ENCODE measurements around the gene PTS. TPM values are rescaled to one million over a fixed set of nuclear protein-coding genes. Genes with fewer than 3 reads are reported as not detected.

PTS gene
- total and polyA plus RNA-seq, 4 experiments from 2014 or later = 11.2 to 26.9 (median 17.5) TPM

- Mint-ChIP-seq H3K9me3 (no peaks in the 10 kb centered on the region), H3K36me3 (no peaks in the 10 kb centered on the region), H3K27me3 (no peaks in the 10 kb centered on the region), H3K4me1 (peaks cover 0 to 5% (median 4%) of the 10 kb centered on the region in 4 donors), H3K4me3 (peak overlapping the region in 1 of 8 donors; percentile 13), H3K27ac (peak overlapping the region in 3 of 7 donors; percentile 36 to 62 (median 42))
- no peaks in the 10 kb centered on the region for H3K36me3 ChIP-seq (ENCODE audit: insufficient read depth, low read length)
- intact Hi-C loops (cut with micrococcal nuclease) = loop anchor here (1.0 kb wide), 3 partner anchors 61 to 369 kb away; no protein-coding TSS in a partner anchor
- no peaks in the 10 kb centered on the region for H3K9me3 ChIP-seq (ENCODE audit: control insufficient read depth in 1 of 2, low read length in 2 of 2)
- POLR2A ChIA-PET (ENCODE audit: partially characterized antibody) = interaction anchor here (1.5 to 1.8 kb wide), 2 partner anchors 61 to 63 kb away, joined by 8 to 9 read pairs; no protein-coding TSS in a partner anchor
- no peak overlapping the region for H3K4me3 ChIP-seq (ENCODE audit: low read length in 2 of 2)
- no peaks in the 10 kb centered on the region for H3K4me1 ChIP-seq (ENCODE audit: insufficient read depth, low read length)
- H3K27me3 ChIP-seq (ENCODE audit: insufficient read depth, low read length) = no peaks in the 10 kb centered on the region
- DNase-seq = peak; percentile 66 to 73 (median 71)
- H3K27ac ChIP-seq (ENCODE audit: low read depth, low read length) = no peak overlapping the region
- CTCF ChIA-PET (ENCODE audit: partially characterized antibody) = interaction anchor here (0.7 to 21.5 kb wide), 17 partner anchors 8 to 1311 kb away, joined by 3 to 452 read pairs (median 4); partner anchors contain the start of gene TTC12
Measured at GRCh38 chr11:112219476-112220232, 6.6 kb upstream of the PTS start.

- no peaks in the 10 kb centered on the region for H3K9me3 Mint-ChIP-seq
- Histone ChIP-seq H3K4me3 (ENCODE audit: low read length in 2 of 2) (no peak overlapping the region), H3K36me3 (ENCODE audit: insufficient read depth, low read length) (no peaks in the 10 kb centered on the region), H3K27me3 (ENCODE audit: insufficient read depth, low read length) (no peaks in the 10 kb centered on the region), H3K4me1 (ENCODE audit: insufficient read depth, low read length) (no peaks in the 10 kb centered on the region), H3K9me3 (ENCODE audit: control insufficient read depth in 1 of 2, low read length in 2 of 2) (no peaks in the 10 kb centered on the region), H3K27ac (ENCODE audit: low read depth, low read length) (no peak overlapping the region)
- POLR2A ChIA-PET (ENCODE audit: partially characterized antibody) = no interaction called here
- no peak for DNase-seq
- H3K36me3 Mint-ChIP-seq = peaks cover 0 to 3% of the 10 kb centered on the region in 2 donors
- H3K27ac Mint-ChIP-seq = no peak overlapping the region
- intact Hi-C loops (cut with micrococcal nuclease) = no loop called here
- no peaks in the 10 kb centered on the region for H3K27me3 Mint-ChIP-seq
- CTCF ChIA-PET (ENCODE audit: partially characterized antibody) = interaction anchor here (0.7 to 21.5 kb wide), 11 partner anchors 10 to 1575 kb away, joined by 3 to 452 read pairs (median 4); no protein-coding TSS in a partner anchor
- H3K4me1 Mint-ChIP-seq = peaks cover 4 to 11% (median 7%) of the 10 kb centered on the region in 4 donors
- no peak overlapping the region for H3K4me3 Mint-ChIP-seq
Measured at GRCh38 chr11:112221274-112221835, 4.9 kb upstream of the PTS start.

- H3K27me3 Mint-ChIP-seq = no peaks in the 10 kb centered on the region
- peaks cover 6% of the 10 kb centered on the region for H3K4me1 ChIP-seq (ENCODE audit: insufficient read depth, low read length)
- no peaks in the 10 kb centered on the region for H3K36me3 ChIP-seq (ENCODE audit: insufficient read depth, low read length)
- H3K4me3 ChIP-seq (ENCODE audit: low read length in 2 of 2) = no peak overlapping the region
- no peak overlapping the region for H3K27ac Mint-ChIP-seq
- no peaks in the 10 kb centered on the region for H3K9me3 Mint-ChIP-seq
- CTCF ChIA-PET (ENCODE audit: partially characterized antibody) = interaction anchor here (0.5 to 21.5 kb wide), 9 partner anchors 9 to 1574 kb away, joined by 3 to 452 read pairs (median 4); no protein-coding TSS in a partner anchor
- no peaks in the 10 kb centered on the region for H3K27me3 ChIP-seq (ENCODE audit: insufficient read depth, low read length)
- H3K36me3 Mint-ChIP-seq = peaks cover 0 to 8% of the 10 kb centered on the region in 2 donors
- intact Hi-C loops (cut with micrococcal nuclease) = no loop called here
- H3K9me3 ChIP-seq (ENCODE audit: control insufficient read depth in 1 of 2, low read length in 2 of 2) = no peaks in the 10 kb centered on the region
- no peak for DNase-seq
- H3K4me3 Mint-ChIP-seq = no peak overlapping the region
- H3K4me1 Mint-ChIP-seq = peaks cover 11 to 20% (median 14%) of the 10 kb centered on the region in 4 donors
- POLR2A ChIA-PET (ENCODE audit: partially characterized antibody) = interaction anchor here (1.1 kb wide), 1 partner anchor 1092 kb away, joined by 3 read pairs; no protein-coding TSS in a partner anchor
- H3K27ac ChIP-seq (ENCODE audit: low read depth, low read length) = no peak overlapping the region
Measured at GRCh38 chr11:112222303-112222702, 3.9 kb upstream of the PTS start.

- Histone ChIP-seq H3K9me3 (ENCODE audit: control insufficient read depth in 1 of 2, low read length in 2 of 2) (no peaks in the 10 kb centered on the region), H3K4me1 (ENCODE audit: insufficient read depth, low read length) (peaks cover 14% of the 10 kb centered on the region), H3K27me3 (ENCODE audit: insufficient read depth, low read length) (no peaks in the 10 kb centered on the region), H3K4me3 (ENCODE audit: low read length in 2 of 2) (no peak overlapping the region), H3K36me3 (ENCODE audit: insufficient read depth, low read length) (no peaks in the 10 kb centered on the region), H3K27ac (ENCODE audit: low read depth, low read length) (no peak overlapping the region)
- peaks cover under 1 to 12% of the 10 kb centered on the region in 2 donors for H3K36me3 Mint-ChIP-seq
- peaks cover 17 to 29% (median 20%) of the 10 kb centered on the region in 4 donors for H3K4me1 Mint-ChIP-seq
- no peaks in the 10 kb centered on the region for H3K27me3 Mint-ChIP-seq
- intact Hi-C loops (cut with micrococcal nuclease) = no loop called here
- no peak overlapping the region for H3K4me3 Mint-ChIP-seq
- ChIA-PET POLR2A (ENCODE audit: partially characterized antibody) (interaction anchor here (1.1 kb wide), 1 partner anchor 1091 kb away, joined by 3 read pairs; no protein-coding TSS in a partner anchor), CTCF (ENCODE audit: partially characterized antibody) (interaction anchor here (1.0 to 21.5 kb wide), 4 partner anchors 57 to 1066 kb away, joined by 3 to 452 read pairs (median 5); no protein-coding TSS in a partner anchor)
- H3K9me3 Mint-ChIP-seq = no peaks in the 10 kb centered on the region
- peak overlapping the region in 1 of 7 donors; percentile 60 for H3K27ac Mint-ChIP-seq
- no peak for DNase-seq
Measured at GRCh38 chr11:112223121-112223520, 3.1 kb upstream of the PTS start.

GRCh38 chr11:112223754-112224532, 2.3 kb upstream of the PTS start:
- no peaks in the 10 kb centered on the region for H3K27me3 Mint-ChIP-seq
- no peak for DNase-seq
- peaks cover 21 to 32% (median 24%) of the 10 kb centered on the region in 4 donors for H3K4me1 Mint-ChIP-seq
- ChIA-PET POLR2A (ENCODE audit: partially characterized antibody) (no interaction called here), CTCF (ENCODE audit: partially characterized antibody) (interaction anchor here (21.5 kb wide), 1 partner anchor 56 kb away, joined by 452 read pairs; no protein-coding TSS in a partner anchor)
- H3K27ac ChIP-seq (ENCODE audit: low read depth, low read length) = no peak overlapping the region
- intact Hi-C loops (cut with micrococcal nuclease) = no loop called here
- H3K9me3 Mint-ChIP-seq = no peaks in the 10 kb centered on the region
- peak overlapping the region in 2 of 7 donors; percentile 7 to 96 for H3K27ac Mint-ChIP-seq
- peaks cover 8 to 20% of the 10 kb centered on the region in 2 donors for H3K36me3 Mint-ChIP-seq
- peak overlapping the region in 3 of 8 donors; percentile 9 to 75 (median 64) for H3K4me3 Mint-ChIP-seq
- peaks cover 15% of the 10 kb centered on the region for H3K4me1 ChIP-seq (ENCODE audit: insufficient read depth, low read length)
- H3K9me3 ChIP-seq (ENCODE audit: control insufficient read depth in 1 of 2, low read length in 2 of 2) = no peaks in the 10 kb centered on the region
- H3K27me3 ChIP-seq (ENCODE audit: insufficient read depth, low read length) = no peaks in the 10 kb centered on the region
- H3K36me3 ChIP-seq (ENCODE audit: insufficient read depth, low read length) = no peaks in the 10 kb centered on the region
- H3K4me3 ChIP-seq (ENCODE audit: low read length in 2 of 2) = no peak overlapping the region

- no peaks in the 10 kb centered on the region for H3K9me3 Mint-ChIP-seq
- H3K4me1 Mint-ChIP-seq = peaks cover 19 to 32% (median 20%) of the 10 kb centered on the region in 4 donors
- no peaks in the 10 kb centered on the region for H3K9me3 ChIP-seq (ENCODE audit: control insufficient read depth in 1 of 2, low read length in 2 of 2)
- H3K36me3 Mint-ChIP-seq = peaks cover 16 to 36% of the 10 kb centered on the region in 2 donors
- H3K27me3 Mint-ChIP-seq = no peaks in the 10 kb centered on the region
- peak overlapping the region; percentile 98 to 100 for H3K4me3 ChIP-seq (ENCODE audit: low read length in 2 of 2)
- peak overlapping the region; percentile 98 for H3K27ac ChIP-seq (ENCODE audit: low read depth, low read length)
- H3K4me1 ChIP-seq (ENCODE audit: insufficient read depth, low read length) = peaks cover 15% of the 10 kb centered on the region
- H3K36me3 ChIP-seq (ENCODE audit: insufficient read depth, low read length) = peaks cover 13% of the 10 kb centered on the region
- H3K4me3 Mint-ChIP-seq = peak overlapping the region; percentile 92 to 96 (median 94)
- intact Hi-C loops (cut with micrococcal nuclease) = loop anchor here (1.0 to 5.0 kb wide), 4 partner anchors 298 to 1547 kb away; partner anchors contain the start of genes CFAP68, FDXACB1, TTC12 and ZW10
- no peak for DNase-seq
- H3K27me3 ChIP-seq (ENCODE audit: insufficient read depth, low read length) = no peaks in the 10 kb centered on the region
- ChIA-PET CTCF (ENCODE audit: partially characterized antibody) (interaction anchor here (21.5 kb wide), 1 partner anchor 55 kb away, joined by 452 read pairs; no protein-coding TSS in a partner anchor), POLR2A (ENCODE audit: partially characterized antibody) (interaction anchor here (1.3 to 2.4 kb wide), 3 partner anchors 54 to 355 kb away, joined by 4 to 16 read pairs (median 4); partner anchors contain the start of gene ALG9)
- peak overlapping the region; percentile 96 to 99 (median 99) for H3K27ac Mint-ChIP-seq
Measured at GRCh38 chr11:112225753-112226061, 521 bp upstream of the PTS start.

Measured in CD4-positive, alpha-beta memory T cell (primary cell).